Activated T-helper 17 cell treated with anti-CD3 and anti-CD28 coated beads, Interleukin-2, amount 50 U/mL, for 72 hours (primary cell): ENCODE measurements around the gene NECAP2. TPM values are rescaled to one million over a fixed set of nuclear protein-coding genes. Genes with fewer than 3 reads are reported as not detected.
"Not testable (repeated sequence)": the region's sequence is repeated elsewhere in the genome, so short reads cannot be mapped to it uniquely, and the experiment has no call there.

ENCODE experiments used
- ATAC-seq: fragments of 150-1000 bp; cut with Tn5 transposase; replicated peaks from 2 replicates; pipeline ENCODE4 v1.10.0; 2021; ENCODE audit warnings: mild to moderate bottlenecking, moderate library complexity
- H3K27ac Mint-ChIP-seq: one replicate; pipeline ENCODE4 v1.8.0; 2022; ENCODE audit warnings: mixed read lengths
- H3K27me3 Mint-ChIP-seq: one replicate; pipeline ENCODE4 v1.8.0; 2022; ENCODE audit warnings: mixed read lengths
- H3K36me3 Mint-ChIP-seq: one replicate; pipeline ENCODE4 v1.8.0; 2022; ENCODE audit warnings: low read depth, mild to moderate bottlenecking, mixed read lengths
- H3K4me1 Mint-ChIP-seq: one replicate; pipeline ENCODE4 v1.8.0; 2022; ENCODE audit warnings: mixed read lengths
- H3K4me3 Mint-ChIP-seq: one replicate; pipeline ENCODE4 v1.8.0; 2022; ENCODE audit warnings: mild to moderate bottlenecking, mixed read lengths
- H3K9me3 Mint-ChIP-seq: one replicate; pipeline ENCODE4 v1.8.0; 2022; ENCODE audit warnings: mixed read lengths
- total RNA-seq, 2 donors: library from RNA; stranded (reverse); gene quantifications; one replicate each; pipeline ENCODE4 v1.2.3, GENCODE V29; 2022

Gene NECAP2
- total RNA-seq, 2 donors from 2014 or later, result 68.0 to 83.7 TPM

- Mint-ChIP-seq H3K27me3 (no peaks in the 10 kb centered on the region), H3K36me3 (peaks cover 94% of the 10 kb centered on the region), H3K27ac (peak overlapping the region; percentile 43), H3K4me3 (no peak overlapping the region), H3K4me1 (peaks cover 6% of the 10 kb centered on the region), H3K9me3 (no peaks in the 10 kb centered on the region)
- ATAC-seq, result no peak
Measured at GRCh38 chr1:16459352-16459925, 18.9 kb downstream of the NECAP2 start.

DNA sequence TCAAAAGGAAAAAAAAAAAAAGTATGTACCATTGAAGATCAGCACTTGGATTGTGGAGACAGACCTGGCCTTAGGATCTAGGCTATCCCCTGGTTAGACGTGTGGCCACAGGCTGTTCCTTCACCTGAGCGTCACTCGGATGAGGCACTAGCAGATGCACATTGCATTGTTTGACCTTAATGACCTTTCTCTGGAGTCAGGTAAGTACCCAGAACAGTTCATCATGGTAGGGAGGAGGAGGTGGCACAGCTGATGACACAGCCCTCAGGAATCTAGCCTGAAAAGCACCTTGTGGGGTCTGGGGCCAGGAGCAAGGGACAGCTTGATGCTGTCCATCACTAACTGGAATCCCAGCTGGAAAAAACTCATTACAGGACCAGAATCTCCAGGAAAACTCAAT is 21.2 kb downstream of the NECAP2 start:
- H3K4me3 Mint-ChIP-seq, result no peak overlapping the region
- no peaks in the 10 kb centered on the region for H3K27me3 Mint-ChIP-seq
- peak overlapping the region; percentile 57 for H3K27ac Mint-ChIP-seq
- no peak for ATAC-seq
- H3K36me3 Mint-ChIP-seq, result peaks cover 80% of the 10 kb centered on the region
- H3K4me1 Mint-ChIP-seq, result peaks cover 6% of the 10 kb centered on the region
- H3K9me3 Mint-ChIP-seq, result no peaks in the 10 kb centered on the region

DNA sequence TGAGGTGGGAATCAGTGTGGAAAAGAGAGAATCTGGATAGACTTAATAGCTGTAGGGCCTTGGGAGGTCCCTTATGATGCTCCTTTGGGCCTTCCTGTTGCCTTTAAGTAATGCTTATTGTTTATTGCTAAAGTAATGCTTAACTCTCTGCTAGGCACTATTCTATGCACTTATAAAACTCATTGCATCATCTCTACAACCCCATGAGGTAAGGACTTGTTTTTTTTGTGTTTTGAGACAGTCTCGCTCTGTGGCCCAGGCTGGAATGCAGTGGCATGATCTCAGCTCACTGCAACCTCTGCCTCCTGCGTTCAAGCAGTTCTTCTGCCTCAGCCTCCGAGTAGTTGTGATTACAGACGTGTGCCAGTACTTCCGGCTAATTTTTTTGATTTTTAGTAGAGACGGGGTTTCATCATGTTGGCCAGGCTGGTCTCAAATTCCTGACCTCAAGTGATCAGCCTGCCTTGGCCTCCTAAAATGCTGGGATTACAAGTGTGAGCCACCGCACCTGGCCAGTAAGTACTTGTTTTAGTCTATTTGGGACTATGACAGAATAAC is 22.3 kb downstream of the NECAP2 start:
- ATAC-seq, result no peak
- Mint-ChIP-seq H3K27me3 (no peaks in the 10 kb centered on the region), H3K9me3 (no peaks in the 10 kb centered on the region), H3K27ac (no peak overlapping the region), H3K4me1 (peaks cover 6% of the 10 kb centered on the region), H3K4me3 (no peak overlapping the region), H3K36me3 (peaks cover 79% of the 10 kb centered on the region)

GRCh38 chr1:16464917-16465625 is 24.5 kb downstream of the NECAP2 start:
- no peak overlapping the region for H3K27ac Mint-ChIP-seq
- H3K36me3 Mint-ChIP-seq, result peaks cover 68% of the 10 kb centered on the region
- no peak for ATAC-seq
- no peaks in the 10 kb centered on the region for H3K9me3 Mint-ChIP-seq
- H3K27me3 Mint-ChIP-seq, result no peaks in the 10 kb centered on the region
- H3K4me1 Mint-ChIP-seq, result peaks cover 6% of the 10 kb centered on the region
- H3K4me3 Mint-ChIP-seq, result no peak overlapping the region

GRCh38 chr1:16468558-16468957 is 28.0 kb downstream of the NECAP2 start:
- H3K4me1 Mint-ChIP-seq, result peaks cover 13% of the 10 kb centered on the region
- no peak overlapping the region for H3K27ac Mint-ChIP-seq
- no peak overlapping the region for H3K4me3 Mint-ChIP-seq
- ATAC-seq, result no peak
- H3K27me3 Mint-ChIP-seq, result no peaks in the 10 kb centered on the region
- H3K9me3 Mint-ChIP-seq, result no peaks in the 10 kb centered on the region
- peaks cover 53% of the 10 kb centered on the region for H3K36me3 Mint-ChIP-seq

DNA sequence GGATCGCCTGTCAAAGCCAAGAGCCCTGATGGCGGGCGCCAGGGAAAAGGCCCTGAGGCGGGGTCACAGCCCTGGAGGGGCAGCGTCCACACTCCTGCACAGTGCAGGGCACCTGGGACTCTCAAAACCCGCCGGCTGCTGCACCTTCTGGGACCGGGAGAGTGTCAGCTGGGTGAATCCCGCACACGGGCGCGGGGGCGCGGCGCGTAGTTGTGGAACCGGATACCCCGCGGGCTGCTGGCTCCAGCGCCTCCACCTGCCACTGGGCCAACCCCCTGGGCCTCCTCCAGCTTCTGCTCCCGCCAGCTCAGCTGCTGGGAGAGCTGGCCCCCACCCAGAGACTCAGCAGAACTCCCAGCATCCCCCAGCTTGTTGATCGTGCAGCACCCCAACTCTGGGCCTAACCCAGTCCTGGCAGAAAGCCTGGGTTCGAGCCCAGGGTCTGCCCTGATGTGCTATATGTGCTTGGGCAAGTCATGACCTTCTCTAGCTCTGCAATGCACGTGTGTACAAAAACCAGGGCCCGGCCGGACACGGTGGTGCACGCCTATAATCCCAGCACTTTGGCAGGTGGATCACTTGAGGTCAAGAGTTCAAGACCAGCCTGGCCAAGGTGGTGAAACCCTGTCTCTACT is 33.8 kb downstream of the NECAP2 start:
- no peaks in the 10 kb centered on the region for H3K9me3 Mint-ChIP-seq
- no peaks in the 10 kb centered on the region for H3K27me3 Mint-ChIP-seq
- no peak overlapping the region for H3K4me3 Mint-ChIP-seq
- no peak overlapping the region for H3K27ac Mint-ChIP-seq
- no peak for ATAC-seq
- H3K36me3 Mint-ChIP-seq, result peaks cover 44% of the 10 kb centered on the region
- H3K4me1 Mint-ChIP-seq, result peaks cover 15% of the 10 kb centered on the region

- not testable (repeated sequence) for H3K4me3 Mint-ChIP-seq
Measured at GRCh38 chr1:16474891-16475290, 34.4 kb downstream of the NECAP2 start.

DNA sequence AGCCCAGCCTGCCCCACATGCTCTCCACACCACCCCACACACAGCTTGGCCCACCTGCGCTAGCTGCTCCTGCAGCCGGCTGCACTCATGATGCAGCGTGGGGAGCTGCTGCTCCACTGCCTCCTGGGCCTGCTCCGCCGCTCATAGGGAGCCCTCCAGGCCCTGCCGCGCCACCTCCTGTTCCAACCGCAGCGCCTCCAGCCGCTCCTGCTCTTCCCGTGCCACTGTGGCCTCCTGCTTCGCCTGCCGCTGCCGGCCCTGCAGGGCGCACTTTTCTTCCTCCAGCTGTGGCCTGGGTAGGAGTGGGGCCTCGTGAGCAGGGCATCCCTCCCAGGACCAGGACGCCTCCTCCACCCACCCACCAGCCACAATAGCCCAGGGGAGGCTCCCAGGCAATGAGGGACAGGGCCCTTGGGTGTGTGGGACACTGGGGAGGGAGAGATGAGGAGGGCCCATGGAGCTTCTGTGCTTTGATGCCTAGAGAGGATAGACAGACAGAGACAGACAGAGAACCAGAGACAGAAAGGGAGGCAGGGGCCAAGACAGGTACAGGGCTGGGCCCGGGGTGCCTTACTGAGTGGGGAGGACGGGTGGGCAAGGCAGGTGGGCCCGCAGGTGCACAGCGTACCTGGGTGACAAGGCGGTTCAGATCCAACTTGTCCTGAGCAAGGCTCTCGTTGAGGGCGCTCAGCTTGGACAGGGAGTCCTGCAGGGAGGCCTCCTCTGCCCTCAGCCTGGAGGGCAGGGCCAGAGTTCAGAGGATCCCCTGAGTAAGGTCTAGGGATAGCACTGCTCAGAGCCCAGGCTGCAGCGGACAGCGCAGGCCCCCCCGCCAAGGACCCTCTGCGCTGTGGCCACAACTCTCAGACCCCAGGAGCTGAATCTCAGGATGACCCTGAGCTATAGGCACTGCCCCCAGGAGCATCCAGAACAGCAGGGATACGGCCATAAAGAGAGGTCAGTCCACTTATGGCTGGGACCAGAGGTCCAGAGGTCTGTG is 35.5 kb downstream of the NECAP2 start:
- not testable (repeated sequence) for H3K27ac Mint-ChIP-seq, ATAC-seq, H3K4me3 Mint-ChIP-seq, H3K27me3 Mint-ChIP-seq, H3K9me3 Mint-ChIP-seq
- Mint-ChIP-seq H3K4me1 (peaks cover 15% of the 10 kb centered on the region), H3K36me3 (peaks cover 49% of the 10 kb centered on the region)

More at GRCh38 chr1:16474891-16475290, 34.4 kb downstream of the NECAP2 start:
- Mint-ChIP-seq H3K4me1 (peaks cover 15% of the 10 kb centered on the region), H3K36me3 (peaks cover 38% of the 10 kb centered on the region)
- not testable (repeated sequence) for H3K27me3 Mint-ChIP-seq, H3K9me3 Mint-ChIP-seq, H3K27ac Mint-ChIP-seq, ATAC-seq

DNA sequence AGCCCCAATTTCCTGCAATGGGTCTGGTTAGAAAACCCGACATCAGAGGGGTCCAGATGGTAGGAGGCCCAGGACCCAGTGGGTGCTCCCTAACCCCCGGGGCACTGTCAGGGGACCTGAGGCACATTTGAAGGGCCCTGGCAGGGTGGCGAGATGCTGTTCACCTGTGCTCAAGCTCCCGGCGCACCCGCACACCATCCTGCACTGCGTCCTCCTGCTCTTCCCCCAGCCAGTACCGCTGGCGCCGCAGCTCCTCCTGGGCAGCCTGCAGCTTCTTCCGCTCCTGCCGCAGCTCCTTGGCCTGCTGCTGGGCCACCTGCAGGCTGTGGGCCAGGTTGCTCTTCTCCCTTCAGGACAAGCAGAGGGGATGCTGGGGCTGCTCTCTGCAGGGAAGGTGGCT is 37.6 kb downstream of the NECAP2 start:
- Mint-ChIP-seq H3K9me3 (no peaks in the 10 kb centered on the region), H3K4me1 (peaks cover 7% of the 10 kb centered on the region), H3K36me3 (peaks cover 47% of the 10 kb centered on the region), H3K4me3 (no peak overlapping the region), H3K27ac (peak overlapping the region; percentile 36), H3K27me3 (no peaks in the 10 kb centered on the region)
- no peak for ATAC-seq

- not testable (repeated sequence) for H3K4me3 Mint-ChIP-seq, H3K9me3 Mint-ChIP-seq, H3K27ac Mint-ChIP-seq, H3K27me3 Mint-ChIP-seq, ATAC-seq, H3K4me1 Mint-ChIP-seq
- H3K36me3 Mint-ChIP-seq, result peaks cover 33% of the 10 kb centered on the region
Measured at GRCh38 chr1:16483146-16483545, 42.6 kb downstream of the NECAP2 start.

- peaks cover 30% of the 10 kb centered on the region for H3K36me3 Mint-ChIP-seq
- not testable (repeated sequence) for H3K9me3 Mint-ChIP-seq, H3K4me3 Mint-ChIP-seq, H3K27me3 Mint-ChIP-seq, H3K27ac Mint-ChIP-seq, H3K4me1 Mint-ChIP-seq, ATAC-seq
Measured at GRCh38 chr1:16483639-16484500, 43.3 kb downstream of the NECAP2 start.

DNA sequence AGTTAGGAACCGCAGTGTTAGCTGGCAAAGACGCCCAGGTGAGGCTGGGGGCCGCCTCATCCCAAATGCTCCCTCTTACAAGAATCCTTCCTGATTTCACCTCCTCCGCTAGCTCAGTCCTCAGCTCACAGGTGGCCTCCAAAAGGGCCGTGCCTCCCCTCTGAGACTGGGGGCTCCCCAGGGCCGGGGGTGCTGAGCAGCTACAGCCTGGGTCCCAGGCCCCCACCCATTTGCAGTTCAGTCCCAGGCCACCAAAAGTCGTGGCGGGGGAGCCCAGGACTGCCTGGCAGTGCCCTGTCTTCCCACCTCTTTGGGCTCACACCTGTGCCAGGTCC is 43.9 kb downstream of the NECAP2 start:
- no peaks in the 10 kb centered on the region for H3K27me3 Mint-ChIP-seq
- H3K4me3 Mint-ChIP-seq, result no peak overlapping the region
- ATAC-seq, result no peak
- H3K4me1 Mint-ChIP-seq, result no peaks in the 10 kb centered on the region
- H3K9me3 Mint-ChIP-seq, result no peaks in the 10 kb centered on the region
- H3K27ac Mint-ChIP-seq, result no peak overlapping the region
- H3K36me3 Mint-ChIP-seq, result peaks cover 28% of the 10 kb centered on the region

DNA sequence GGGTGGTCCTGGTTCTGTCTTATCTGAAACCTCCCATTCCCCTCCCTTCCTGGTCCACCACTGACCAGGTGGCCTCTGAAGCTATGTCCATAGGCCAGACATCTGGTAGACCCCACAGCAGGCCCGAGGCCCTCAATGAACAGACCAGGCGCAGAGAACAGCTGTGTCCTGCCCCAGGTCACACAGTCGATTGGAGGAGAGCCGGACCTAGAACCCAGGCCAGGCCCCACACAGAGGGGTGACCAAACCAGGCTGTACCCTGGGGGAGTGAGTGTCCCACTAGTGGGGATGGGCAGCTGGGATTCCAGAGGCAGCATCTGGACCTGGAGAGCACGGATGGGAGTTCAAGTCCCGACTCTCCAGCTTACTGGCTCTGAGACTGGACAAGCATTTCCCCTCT is 44.4 kb downstream of the NECAP2 start:
- no peaks in the 10 kb centered on the region for H3K9me3 Mint-ChIP-seq
- no peaks in the 10 kb centered on the region for H3K4me1 Mint-ChIP-seq
- peaks cover 28% of the 10 kb centered on the region for H3K36me3 Mint-ChIP-seq
- no peak for ATAC-seq
- H3K27ac Mint-ChIP-seq, result no peak overlapping the region
- H3K27me3 Mint-ChIP-seq, result no peaks in the 10 kb centered on the region
- no peak overlapping the region for H3K4me3 Mint-ChIP-seq
